ENCODE measurements around the gene VPS13D. TPM values are rescaled to one million over a fixed set of nuclear protein-coding genes. Genes with fewer than 3 reads are reported as not detected.

VPS13D gene
- total RNA-seq, 1 donor from 2014 or later: 98.5 TPM

- no peak for DNase-seq (ENCODE audit: low spot score)
Observed at GRCh38 chr1:12422488-12422887, 192.7 kb downstream of the VPS13D start.

DNA sequence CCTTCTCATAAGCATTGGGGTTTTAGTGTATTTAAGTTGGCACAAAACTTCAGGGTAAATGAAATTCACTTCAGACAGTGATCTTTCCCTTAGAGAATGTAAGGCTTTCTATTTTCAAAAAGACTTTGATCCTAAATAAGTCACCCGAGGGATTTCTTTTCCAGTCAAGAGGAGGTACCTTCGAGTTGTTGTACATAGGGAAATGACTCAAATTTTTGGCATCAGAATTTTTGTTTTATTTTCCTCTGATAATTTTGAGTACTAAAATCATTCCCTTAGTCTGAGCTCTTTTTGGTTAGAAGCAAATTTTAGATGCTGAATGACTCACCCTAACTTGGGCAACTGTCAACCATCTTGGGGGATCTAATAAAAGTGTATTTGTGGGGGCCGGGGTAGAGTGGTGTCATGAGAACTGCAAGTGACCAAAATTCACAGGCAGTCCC is 194.3 kb downstream of the VPS13D start:
- DNase-seq (ENCODE audit: low spot score): no peak

- DNase-seq (ENCODE audit: low spot score): no peak
Observed at GRCh38 chr1:12424793-12425192, 195.0 kb downstream of the VPS13D start.

GRCh38 chr1:12426030-12426429 is 196.2 kb downstream of the VPS13D start:
- DNase-seq (ENCODE audit: low spot score): no peak

DNA sequence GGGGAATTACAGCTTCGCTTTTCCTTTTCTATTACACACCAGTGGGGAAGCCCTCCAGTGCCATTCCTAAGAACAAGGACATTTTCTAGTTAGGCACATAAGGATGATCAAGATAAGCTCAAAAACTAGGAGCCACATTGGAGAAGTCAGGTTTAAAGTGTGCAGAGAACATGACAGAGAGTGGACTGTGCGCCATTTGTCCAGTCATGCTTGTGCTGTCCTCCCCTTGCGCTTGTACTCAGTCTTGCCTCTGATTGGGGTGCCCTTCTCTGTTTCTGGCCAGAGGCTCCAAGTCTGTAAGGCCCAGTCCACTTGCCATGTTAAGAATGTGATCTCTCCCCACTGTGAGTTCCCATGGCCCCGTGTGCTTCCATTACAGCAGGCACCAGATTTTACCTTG is 198.5 kb downstream of the VPS13D start:
- DNase-seq (ENCODE audit: low spot score): no peak

DNA sequence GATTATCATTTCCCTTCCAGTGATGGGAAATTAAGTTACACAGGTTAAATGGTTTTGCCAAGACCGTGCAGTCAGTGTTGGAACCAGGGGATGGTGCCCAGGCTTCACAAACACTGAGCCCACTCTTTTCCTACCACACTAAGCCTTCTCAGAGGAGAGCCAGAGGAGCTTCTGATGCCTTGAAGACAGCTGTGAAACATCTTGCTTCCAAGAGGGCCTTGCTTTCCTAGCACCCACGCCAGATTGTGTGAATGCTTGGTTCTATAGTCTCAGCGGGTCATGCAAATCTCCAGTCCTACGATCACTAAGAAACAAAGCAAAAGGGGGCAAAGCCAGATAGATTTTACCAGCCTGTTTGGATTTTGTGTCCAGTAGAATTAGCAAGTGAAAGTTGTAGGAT is 200.7 kb downstream of the VPS13D start:
- no peak for DNase-seq (ENCODE audit: low spot score)

DNA sequence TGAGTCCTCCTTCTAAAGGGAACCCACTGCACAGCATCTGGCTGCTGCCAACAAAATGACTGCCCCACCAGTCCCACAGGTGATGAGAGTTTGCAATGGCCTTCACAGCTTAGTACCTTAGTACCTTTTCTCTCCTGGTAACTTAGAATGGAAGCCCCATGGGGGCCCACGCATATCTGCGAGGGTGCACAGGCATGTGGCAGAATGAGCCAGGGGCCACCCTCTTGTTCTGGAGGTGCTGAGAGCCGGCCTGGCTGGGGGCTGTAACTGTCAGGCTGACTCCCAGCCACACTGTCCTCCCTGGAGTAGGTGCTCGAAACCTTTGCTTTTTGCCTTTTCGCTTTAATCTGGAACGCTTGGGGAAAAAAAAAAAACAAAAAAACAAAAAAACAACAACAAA is 203.1 kb downstream of the VPS13D start:
- no peak for DNase-seq (ENCODE audit: low spot score)

GRCh38 chr1:12433323-12434053 is 203.7 kb downstream of the VPS13D start:
- DNase-seq (ENCODE audit: low spot score): peak; percentile 71

DNA sequence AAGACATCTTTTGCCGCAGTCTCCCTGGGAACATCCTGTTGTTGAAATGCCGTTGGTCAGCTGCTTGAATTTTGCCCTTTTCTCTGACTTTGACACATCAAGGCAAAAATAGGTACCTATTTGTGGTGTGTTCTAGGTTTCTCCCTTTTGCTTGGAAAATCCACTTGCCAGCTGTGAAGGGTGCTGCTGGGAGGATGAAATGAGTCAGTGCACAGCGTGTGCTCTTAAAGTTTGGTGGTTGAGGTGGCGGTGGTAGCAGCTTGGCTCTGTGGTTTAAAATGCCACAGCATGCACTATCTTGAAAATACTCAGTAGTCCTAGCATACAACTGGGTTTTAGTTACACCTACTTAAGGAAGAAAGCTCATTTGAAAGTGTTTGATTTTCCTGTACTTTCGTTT is 204.3 kb downstream of the VPS13D start:
- no peak for DNase-seq (ENCODE audit: low spot score)

DNA sequence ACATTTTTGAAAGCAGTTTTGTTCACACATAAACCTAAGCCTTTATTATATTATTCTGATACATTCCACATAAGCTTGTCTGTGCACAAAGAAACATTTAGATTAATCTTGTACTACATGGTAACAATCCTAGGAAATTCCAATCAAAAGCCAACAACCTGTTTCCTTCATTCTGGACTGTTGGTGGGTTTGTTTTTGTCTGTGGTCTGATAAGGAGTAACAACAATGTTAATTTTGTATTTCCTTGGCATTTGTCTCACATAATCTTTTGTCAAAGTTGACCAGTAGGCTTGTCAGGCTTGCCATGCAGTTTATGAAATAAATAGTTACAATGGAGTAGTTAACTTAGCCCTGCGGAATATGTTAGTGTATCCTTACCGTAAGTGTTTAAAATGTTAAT is 204.9 kb downstream of the VPS13D start:
- no peak for DNase-seq (ENCODE audit: low spot score)

- DNase-seq (ENCODE audit: low spot score): no peak
Observed at GRCh38 chr1:12435639-12436344, 206.0 kb downstream of the VPS13D start.

- DNase-seq (ENCODE audit: low spot score): no peak
Observed at GRCh38 chr1:12436345-12436658, 206.5 kb downstream of the VPS13D start.

GRCh38 chr1:12436817-12437599 is 207.2 kb downstream of the VPS13D start:
- no peak for DNase-seq (ENCODE audit: low spot score)

GRCh38 chr1:12437629-12438028 is 207.8 kb downstream of the VPS13D start:
- DNase-seq (ENCODE audit: low spot score): no peak

GRCh38 chr1:12438349-12438924 is 208.6 kb downstream of the VPS13D start:
- no peak for DNase-seq (ENCODE audit: low spot score)

- no peak for DNase-seq (ENCODE audit: low spot score)
Observed at GRCh38 chr1:12439073-12439472, 209.2 kb downstream of the VPS13D start.

- DNase-seq (ENCODE audit: low spot score): no peak
Observed at GRCh38 chr1:12441414-12442105, 211.7 kb downstream of the VPS13D start.

- DNase-seq (ENCODE audit: low spot score): no peak
Observed at GRCh38 chr1:12442217-12442616, 212.4 kb downstream of the VPS13D start.

GRCh38 chr1:12443151-12443550 is 213.3 kb downstream of the VPS13D start:
- DNase-seq (ENCODE audit: low spot score): no peak

DNA sequence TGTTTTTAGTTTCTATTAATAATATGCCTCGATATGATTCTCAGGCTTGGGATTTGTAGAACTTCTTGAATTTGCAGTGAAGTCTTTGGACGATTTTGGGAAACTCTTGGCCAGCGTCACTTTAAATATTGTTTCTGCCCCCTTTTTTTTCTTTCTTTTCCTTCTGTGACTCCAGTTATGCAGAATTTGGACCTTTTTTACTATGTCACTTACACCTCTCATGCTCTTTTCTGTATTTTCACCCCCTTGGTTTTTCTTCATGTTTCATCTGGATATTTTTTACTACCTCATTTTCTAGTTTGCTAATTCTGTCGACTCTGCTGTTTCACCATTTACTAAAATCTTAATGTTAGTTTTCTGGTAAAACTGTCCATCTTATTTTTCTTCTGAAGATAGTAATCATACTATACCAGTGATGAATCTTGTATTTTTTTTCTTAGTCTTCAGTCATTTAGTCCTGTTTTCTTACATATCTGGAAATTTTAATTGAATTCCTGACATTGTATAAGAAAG is 214.6 kb downstream of the VPS13D start:
- no peak for DNase-seq (ENCODE audit: low spot score)

DNA sequence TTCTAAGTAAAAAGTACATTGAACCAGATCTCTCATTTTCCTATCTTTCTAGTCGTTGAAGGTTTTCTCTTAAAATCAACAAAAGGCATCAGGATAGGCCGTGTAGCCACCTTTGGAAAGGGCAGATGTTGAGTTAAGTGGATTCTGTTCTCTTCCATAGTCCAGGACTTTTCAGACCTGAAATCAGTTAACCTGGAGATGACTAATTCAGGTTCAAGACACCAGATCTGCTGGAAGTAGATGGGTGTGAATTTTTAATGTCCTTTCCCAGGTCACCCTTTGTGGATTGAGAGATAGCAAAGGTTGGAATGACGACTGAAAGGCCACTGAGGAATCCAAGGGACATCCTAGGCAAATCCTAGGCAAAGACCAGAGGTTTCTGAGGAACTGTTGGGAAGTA is 215.4 kb downstream of the VPS13D start:
- no peak for DNase-seq (ENCODE audit: low spot score)

DNA sequence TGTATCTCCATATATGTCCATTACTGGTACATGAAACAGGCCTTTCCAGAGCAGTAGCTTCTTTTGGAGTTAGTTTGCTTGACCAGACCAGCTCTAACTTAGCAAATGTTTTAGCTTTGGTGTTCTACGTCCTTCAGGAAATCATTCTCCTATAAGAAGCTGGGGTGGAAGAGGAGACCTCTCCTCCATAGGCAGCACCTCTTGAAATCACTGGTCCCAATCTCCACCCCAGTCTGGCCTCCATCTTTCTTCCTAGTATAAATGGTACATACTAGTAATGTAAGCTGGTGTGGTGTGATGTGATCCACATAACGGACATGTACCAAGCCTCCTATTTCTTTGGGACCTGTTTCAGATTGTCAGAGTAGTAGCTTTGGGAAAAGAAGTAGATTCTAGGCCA is 216.8 kb downstream of the VPS13D start:
- DNase-seq (ENCODE audit: low spot score): no peak

Measured in ureter (tissue), 1 donor.